ENCODE results near the gene CAB39. TPM values are rescaled to one million over a fixed set of nuclear protein-coding genes. Genes with fewer than 3 reads are reported as not detected.

Gene CAB39
- total RNA-seq, 1 donor from 2014 or later: 60.3 TPM

GRCh38 chr2:230828272-230828961, 115.8 kb downstream of the CAB39 start:
- DNase-seq: peak; percentile 29
- H3K27me3 Mint-ChIP-seq (ENCODE audit: unreplicated experiment): peaks cover 4% of the 10 kb centered on the region
- no peak overlapping the region for H3K4me3 Mint-ChIP-seq (ENCODE audit: unreplicated experiment)
- peaks cover 2% of the 10 kb centered on the region for H3K9me3 Mint-ChIP-seq (ENCODE audit: unreplicated experiment)
- no peaks in the 10 kb centered on the region for H3K4me1 Mint-ChIP-seq (ENCODE audit: low read depth, unreplicated experiment)
- no peaks in the 10 kb centered on the region for H3K36me3 Mint-ChIP-seq (ENCODE audit: unreplicated experiment)
- no peak for TF ChIP-seq CTCF (IDR thresholded peaks at IDR 0.05; ENCODE audit: partially characterized antibody, unreplicated experiment)
- no peak overlapping the region for H3K27ac Mint-ChIP-seq (ENCODE audit: unreplicated experiment)

- H3K4me1 Mint-ChIP-seq (ENCODE audit: low read depth, unreplicated experiment): no peaks in the 10 kb centered on the region
These were observed 116.7 kb downstream of the CAB39 start for GRCh38 chr2:230829293-230829692.

DNA sequence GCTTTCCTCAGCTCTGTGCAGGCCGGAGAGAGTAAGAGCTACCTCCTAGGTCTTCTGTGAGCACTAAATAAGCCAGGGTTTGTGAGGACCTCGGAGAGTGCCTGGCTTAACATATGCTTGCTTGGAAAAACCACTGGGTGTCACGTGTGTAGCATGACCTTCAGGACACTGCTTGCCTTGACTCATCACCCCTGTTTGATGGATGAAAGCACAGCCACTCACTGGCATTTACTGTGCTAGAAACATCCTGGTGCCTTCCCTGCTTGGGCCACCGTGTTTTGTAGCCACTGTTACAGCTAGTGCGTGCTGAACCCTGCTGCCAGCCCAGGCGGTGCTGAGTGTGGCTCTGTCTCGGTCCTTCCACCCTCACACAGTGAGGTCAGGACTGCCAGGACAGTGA, 117.3 kb downstream of the CAB39 start:
- no peak for TF ChIP-seq CTCF (IDR thresholded peaks at IDR 0.05; ENCODE audit: partially characterized antibody, unreplicated experiment)
- Mint-ChIP-seq H3K27ac (ENCODE audit: unreplicated experiment) (no peak overlapping the region), H3K36me3 (ENCODE audit: unreplicated experiment) (no peaks in the 10 kb centered on the region), H3K4me1 (ENCODE audit: low read depth, unreplicated experiment) (no peaks in the 10 kb centered on the region), H3K9me3 (ENCODE audit: unreplicated experiment) (no peaks in the 10 kb centered on the region), H3K27me3 (ENCODE audit: unreplicated experiment) (peaks cover 2% of the 10 kb centered on the region), H3K4me3 (ENCODE audit: unreplicated experiment) (no peak overlapping the region)
- DNase-seq: no peak

More at GRCh38 chr2:230829293-230829692, 116.7 kb downstream of the CAB39 start:
- TF ChIP-seq CTCF (IDR thresholded peaks at IDR 0.05; ENCODE audit: partially characterized antibody, unreplicated experiment): no peak
- no peak for DNase-seq
- Mint-ChIP-seq H3K27ac (ENCODE audit: unreplicated experiment) (no peak overlapping the region), H3K36me3 (ENCODE audit: unreplicated experiment) (no peaks in the 10 kb centered on the region), H3K4me3 (ENCODE audit: unreplicated experiment) (no peak overlapping the region), H3K9me3 (ENCODE audit: unreplicated experiment) (no peaks in the 10 kb centered on the region), H3K27me3 (ENCODE audit: unreplicated experiment) (peaks cover 2% of the 10 kb centered on the region)

GRCh38 chr2:230830428-230830827, 117.8 kb downstream of the CAB39 start:
- H3K36me3 Mint-ChIP-seq (ENCODE audit: unreplicated experiment): no peaks in the 10 kb centered on the region
- no peak overlapping the region for H3K27ac Mint-ChIP-seq (ENCODE audit: unreplicated experiment)
- DNase-seq: no peak
- no peaks in the 10 kb centered on the region for H3K9me3 Mint-ChIP-seq (ENCODE audit: unreplicated experiment)
- no peak overlapping the region for H3K4me3 Mint-ChIP-seq (ENCODE audit: unreplicated experiment)
- no peak for TF ChIP-seq CTCF (IDR thresholded peaks at IDR 0.05; ENCODE audit: partially characterized antibody, unreplicated experiment)
- H3K4me1 Mint-ChIP-seq (ENCODE audit: low read depth, unreplicated experiment): no peaks in the 10 kb centered on the region
- peaks cover 2% of the 10 kb centered on the region for H3K27me3 Mint-ChIP-seq (ENCODE audit: unreplicated experiment)

DNA sequence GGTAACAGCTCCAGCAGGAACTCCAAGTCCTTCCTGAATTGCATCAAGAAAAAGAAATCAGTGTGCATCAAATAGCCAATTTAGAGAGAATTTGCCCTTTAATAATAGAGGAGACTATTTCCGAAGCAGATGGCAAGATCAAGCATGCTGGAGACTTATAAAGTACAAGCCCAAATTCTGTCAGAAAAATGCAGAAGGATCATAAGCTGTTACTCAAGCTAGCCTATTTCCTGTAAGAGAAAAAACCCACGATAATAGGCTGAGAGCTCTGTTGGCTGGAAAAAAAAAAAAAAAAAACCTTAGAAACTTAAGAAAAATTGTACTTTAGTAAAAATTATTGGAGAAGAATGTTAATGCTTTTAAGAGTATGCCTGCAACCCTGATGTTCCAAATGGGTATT, 127.7 kb downstream of the CAB39 start:
- H3K4me1 Mint-ChIP-seq (ENCODE audit: low read depth, unreplicated experiment): peaks cover 17% of the 10 kb centered on the region
- H3K27me3 Mint-ChIP-seq (ENCODE audit: unreplicated experiment): peaks cover 3% of the 10 kb centered on the region
- peaks cover 8% of the 10 kb centered on the region for H3K36me3 Mint-ChIP-seq (ENCODE audit: unreplicated experiment)
- no peak for DNase-seq
- H3K9me3 Mint-ChIP-seq (ENCODE audit: unreplicated experiment): peaks cover 3% of the 10 kb centered on the region
- no peak overlapping the region for H3K27ac Mint-ChIP-seq (ENCODE audit: unreplicated experiment)
- no peak for TF ChIP-seq CTCF (IDR thresholded peaks at IDR 0.05; ENCODE audit: partially characterized antibody, unreplicated experiment)
- H3K4me3 Mint-ChIP-seq (ENCODE audit: unreplicated experiment): no peak overlapping the region

Data from glutamatergic neuron (in vitro differentiated cells).